ENCODE results near the gene MBTD1. TPM values are rescaled to one million over a fixed set of nuclear protein-coding genes. Genes with fewer than 3 reads are reported as not detected.

Gene MBTD1
- total and polyA plus RNA-seq, 10 of the 15 experiments (the other 5 are each of a cell fraction or from before 2014, with no cell fraction given): 1.3 to 16.7 (median 9.5) TPM

GRCh38 chr17:51184124-51184523 lies 75.7 kb downstream of the MBTD1 start:
- H4K20me1 ChIP-seq (ENCODE audit: control insufficient read depth, insufficient read depth): no peaks in the 10 kb centered on the region
- ChIA-PET SMC1A (ENCODE audit: uncharacterized antibody, unreplicated experiment) (interaction anchor here (0.7 to 1.3 kb wide), 2 partner anchors 31 to 48 kb away, joined by 3 to 4 read pairs; partner anchors contain the start of gene NME1), CTCF (interaction anchor here (1.3 kb wide), 1 partner anchor 9 kb away, joined by 3 read pairs; no protein-coding TSS in a partner anchor), RAD21 (ENCODE audit: unreplicated experiment) (no interaction called here), POLR2A (interaction anchor here (1.1 kb wide), 1 partner anchor 8 kb away, joined by 4 read pairs; no protein-coding TSS in a partner anchor)
- no peaks in the 10 kb centered on the region for H3K4me1 ChIP-seq (ENCODE audit: control insufficient read depth, insufficient read depth, low read length)
- ATAC-seq (no peak), DNase-seq (ENCODE audit: low read depth, low spot score) (no peak), FAIRE-seq (no peak)
- H3K4me3 ChIP-seq: no peak overlapping the region
- H3K9me3 ChIP-seq (replicated peaks; ENCODE audit: control insufficient read depth, insufficient read depth, low read length): no peaks in the 10 kb centered on the region
- no TSS peak for BruUV-seq (replicated peaks)
- 100% methylated on average over 1 of the region's 1 CpG for WGBS (ENCODE audit: insufficient coverage, insufficient replicate concordance, low lambda C conversion rate, missing lambda C conversion rate)
- H3K79me2 ChIP-seq (ENCODE audit: control insufficient read depth, insufficient read depth, low read length): no peaks in the 10 kb centered on the region
- no peak overlapping the region for H3K9ac ChIP-seq (ENCODE audit: control insufficient read depth, insufficient read depth, low read length)
- H3K4me2 ChIP-seq (ENCODE audit: control insufficient read depth, insufficient read depth): no peak overlapping the region
- in situ Hi-C loops (cut with MboI) (loop anchor here (10.0 kb wide), 1 partner anchor 351 kb away; no protein-coding TSS in a partner anchor), intact Hi-C loops (cut with micrococcal nuclease; ENCODE audit: unreplicated experiment) (no loop called here)
- H3K27ac ChIP-seq (ENCODE audit: control insufficient read depth, insufficient read depth): no peak overlapping the region
- H2AFZ ChIP-seq (ENCODE audit: control insufficient read depth, low read depth, low read length): no peak overlapping the region
- no peaks in the 10 kb centered on the region for H3K27me3 ChIP-seq (replicated peaks in 1 of 2; ENCODE audit: control insufficient read depth in 2 of 2, insufficient read depth in 2 of 2, low read length in 1 of 2)
- TF ChIP-seq BRCA1 (IDR thresholded peaks at IDR 0.05; ENCODE audit: low read depth, low read length) (no peak), MTA3 (IDR thresholded peaks at IDR 0.05; ENCODE audit: borderline replicate concordance, low read length) (no peak), SREBF1 (IDR thresholded peaks at IDR 0.05; ENCODE audit: low read length) (no peak), CBX3 (IDR thresholded peaks at IDR 0.05; ENCODE audit: borderline replicate concordance, low read depth) (no peak), BCL3 (IDR thresholded peaks at IDR 0.05; ENCODE audit: borderline replicate concordance, insufficient read depth, low read depth, low read length, poor library complexity, severe bottlenecking) (no peak), CBFB (IDR thresholded peaks at IDR 0.05; ENCODE audit: low read depth) (no peak), RELA (IDR thresholded peaks at IDR 0.05; ENCODE audit: borderline replicate concordance, partially characterized antibody) (no peak), BHLHE40 (IDR thresholded peaks at IDR 0.05; ENCODE audit: borderline replicate concordance in 1 of 2, low read depth in 2 of 2, low read length in 1 of 2) (no peak)
- peaks cover 2 to 7% of the 10 kb centered on the region in 2 experiments; a peak in 3 of 4 replicates for H3K36me3 ChIP-seq (ENCODE audit: control insufficient read depth in 2 of 2, insufficient read depth in 2 of 2, low read length in 1 of 2)

All from GM12878 (cell line).